A673 (cell line): Measurements from ENCODE around the gene ARHGEF6. TPM values are rescaled to one million over a fixed set of nuclear protein-coding genes. Genes with fewer than 3 reads are reported as not detected.

Experiments used
- BruUV-seq: library from RNA; stranded (reverse); fragments of 400-500 nt; replicated peaks from 2 replicates; lab custom pipeline; 2021; lab: Mats Ljungman, UMichigan
- CTCF ChIA-PET: fragments of 300-600 bp; sonication (Branson Sonifier 250); formaldehyde crosslinking; loops from one replicate; lab custom pipeline; 2022; ENCODE audit warnings: antibody characterized with exemption; lab: Charles Lee
- POLR2A ChIA-PET: fragments of 300-600 bp; sonication (Branson Sonifier 250); formaldehyde crosslinking; loops from one replicate; lab custom pipeline; 2022; ENCODE audit warnings: antibody characterized with exemption; ENCODE audit not compliant: low non-redundant PET; lab: Charles Lee
- DNase-seq: peaks from one replicate; pipeline ENCODE4 v3.0.0-alpha.2; 2015; ENCODE audit warnings: low spot score
- H3K27ac ChIP-seq: fragments of 200-600 bp; sonication (generic); 2 replicates; pipeline ENCODE4 v1.5.1; 2016; ENCODE audit warnings: mixed run types, low read depth, mild to moderate bottlenecking, mixed read lengths, antibody characterized with exemption, low read length; ENCODE audit not compliant: poor library complexity, severe bottlenecking
- H3K27me3 ChIP-seq: fragments of 200-600 bp; sonication (generic); replicated peaks from 2 replicates; pipeline ENCODE4 v1.6.1; 2017; ENCODE audit warnings: mixed run types, low read depth, mild to moderate bottlenecking, mixed read lengths, antibody characterized with exemption, low read length; ENCODE audit not compliant: insufficient read depth, poor library complexity
- H3K36me3 ChIP-seq: fragments of 200-600 bp; sonication (generic); 2 replicates; pipeline ENCODE4 v1.6.1; 2016; ENCODE audit warnings: mixed run types, mild to moderate bottlenecking, mixed read lengths, antibody characterized with exemption, low read length; ENCODE audit not compliant: insufficient read depth, poor library complexity, severe bottlenecking
- H3K4me1 ChIP-seq: fragments of 200-600 bp; sonication (generic); 2 replicates; pipeline ENCODE4 v1.6.1; 2017; ENCODE audit warnings: mixed run types, mild to moderate bottlenecking, mixed read lengths, antibody characterized with exemption, low read length; ENCODE audit not compliant: insufficient read depth, poor library complexity, severe bottlenecking
- H3K4me3 ChIP-seq: fragments of 200-600 bp; sonication (generic); 2 replicates; pipeline ENCODE4 v1.5.1; 2016; ENCODE audit warnings: low read depth, mixed run types, mild to moderate bottlenecking, mixed read lengths, low read length; ENCODE audit not compliant: poor library complexity, severe bottlenecking
- H3K9me3 ChIP-seq: fragments of 200-600 bp; sonication (generic); 2 replicates; pipeline ENCODE4 v1.6.1; 2016; ENCODE audit warnings: mixed run types, low read depth, mild to moderate bottlenecking, mixed read lengths, antibody characterized with exemption, low read length; ENCODE audit not compliant: poor library complexity, severe bottlenecking
- EZH2 ChIP-seq: fragments of 200-600 bp; sonication (generic); IDR thresholded peaks from 2 replicates; pipeline ENCODE4 v1.6.1; 2017; ENCODE audit warnings: borderline replicate concordance, low read depth, mild to moderate bottlenecking, mixed read lengths, antibody characterized with exemption, low read length; ENCODE audit not compliant: poor library complexity, severe bottlenecking
- intact Hi-C: fragments of 100-400 bp; cut with micrococcal nuclease; formaldehyde crosslinking; loops from one replicate; pipeline ENCODE4 v1.10.0; 2022; ENCODE audit not compliant: unreplicated experiment
- total RNA-seq: library from RNA; stranded (reverse); gene quantifications from 2 replicates; pipeline ENCODE4 v1.2.3, GENCODE V29; 2021
- TF ChIP-seq, protein P1 (sequence below): fragments of 300-800, 200-600 bp; sonication (generic); conservative IDR thresholded peaks from 2 replicates; pipeline ENCODE4 v1.5.1; 2017; ENCODE audit warnings: low read depth, mild to moderate bottlenecking, antibody characterized with exemption, low read length, moderate library complexity, mixed read lengths

ARHGEF6 gene
- total RNA-seq, 1 experiment from 2014 or later, result 11.4 TPM

DNA sequence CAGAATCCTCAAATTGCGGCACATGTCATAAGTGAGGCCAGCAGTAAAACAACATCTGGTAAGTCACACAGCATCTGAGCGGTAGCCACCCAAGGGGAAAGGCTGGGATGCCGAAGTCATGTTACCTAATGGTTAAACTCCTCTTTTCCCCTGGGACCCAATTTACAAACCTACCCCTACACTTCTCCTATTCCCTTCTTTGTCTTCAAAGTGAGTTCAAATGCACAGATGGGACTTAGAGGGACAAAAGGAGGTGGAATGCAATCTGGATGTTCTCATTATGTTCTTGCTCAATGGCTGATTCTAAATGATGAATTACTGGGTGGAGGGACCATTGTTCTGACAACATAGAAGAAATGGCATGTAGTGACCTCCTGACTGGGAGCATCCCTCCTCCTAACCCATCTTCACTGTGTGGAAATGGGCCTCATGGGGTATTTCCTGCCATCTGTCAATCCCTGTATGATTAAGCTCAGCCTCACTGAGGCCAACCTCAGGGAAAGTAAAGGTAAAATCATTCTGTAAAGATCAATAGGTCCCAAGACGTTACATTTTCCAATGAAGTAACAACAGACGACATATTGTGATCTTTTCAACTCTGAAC lies 124.3 kb downstream of the ARHGEF6 start:
- Histone ChIP-seq H3K4me3 (no peak overlapping the region), H3K4me1 (no peaks in the 10 kb centered on the region), H3K27ac (no peak overlapping the region), H3K36me3 (no peaks in the 10 kb centered on the region), H3K9me3 (no peaks in the 10 kb centered on the region), H3K27me3 (no peaks in the 10 kb centered on the region)
- CTCF ChIA-PET, result no interaction called here
- no TSS peak for BruUV-seq
- DNase-seq, result no peak
- intact Hi-C loops, result no loop called here
- TF ChIP-seq EZH2, result no peak
- TF ChIP-seq, protein P1, sequence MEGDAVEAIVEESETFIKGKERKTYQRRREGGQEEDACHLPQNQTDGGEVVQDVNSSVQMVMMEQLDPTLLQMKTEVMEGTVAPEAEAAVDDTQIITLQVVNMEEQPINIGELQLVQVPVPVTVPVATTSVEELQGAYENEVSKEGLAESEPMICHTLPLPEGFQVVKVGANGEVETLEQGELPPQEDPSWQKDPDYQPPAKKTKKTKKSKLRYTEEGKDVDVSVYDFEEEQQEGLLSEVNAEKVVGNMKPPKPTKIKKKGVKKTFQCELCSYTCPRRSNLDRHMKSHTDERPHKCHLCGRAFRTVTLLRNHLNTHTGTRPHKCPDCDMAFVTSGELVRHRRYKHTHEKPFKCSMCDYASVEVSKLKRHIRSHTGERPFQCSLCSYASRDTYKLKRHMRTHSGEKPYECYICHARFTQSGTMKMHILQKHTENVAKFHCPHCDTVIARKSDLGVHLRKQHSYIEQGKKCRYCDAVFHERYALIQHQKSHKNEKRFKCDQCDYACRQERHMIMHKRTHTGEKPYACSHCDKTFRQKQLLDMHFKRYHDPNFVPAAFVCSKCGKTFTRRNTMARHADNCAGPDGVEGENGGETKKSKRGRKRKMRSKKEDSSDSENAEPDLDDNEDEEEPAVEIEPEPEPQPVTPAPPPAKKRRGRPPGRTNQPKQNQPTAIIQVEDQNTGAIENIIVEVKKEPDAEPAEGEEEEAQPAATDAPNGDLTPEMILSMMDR, result no peak
- POLR2A ChIA-PET, result no interaction called here

DNA sequence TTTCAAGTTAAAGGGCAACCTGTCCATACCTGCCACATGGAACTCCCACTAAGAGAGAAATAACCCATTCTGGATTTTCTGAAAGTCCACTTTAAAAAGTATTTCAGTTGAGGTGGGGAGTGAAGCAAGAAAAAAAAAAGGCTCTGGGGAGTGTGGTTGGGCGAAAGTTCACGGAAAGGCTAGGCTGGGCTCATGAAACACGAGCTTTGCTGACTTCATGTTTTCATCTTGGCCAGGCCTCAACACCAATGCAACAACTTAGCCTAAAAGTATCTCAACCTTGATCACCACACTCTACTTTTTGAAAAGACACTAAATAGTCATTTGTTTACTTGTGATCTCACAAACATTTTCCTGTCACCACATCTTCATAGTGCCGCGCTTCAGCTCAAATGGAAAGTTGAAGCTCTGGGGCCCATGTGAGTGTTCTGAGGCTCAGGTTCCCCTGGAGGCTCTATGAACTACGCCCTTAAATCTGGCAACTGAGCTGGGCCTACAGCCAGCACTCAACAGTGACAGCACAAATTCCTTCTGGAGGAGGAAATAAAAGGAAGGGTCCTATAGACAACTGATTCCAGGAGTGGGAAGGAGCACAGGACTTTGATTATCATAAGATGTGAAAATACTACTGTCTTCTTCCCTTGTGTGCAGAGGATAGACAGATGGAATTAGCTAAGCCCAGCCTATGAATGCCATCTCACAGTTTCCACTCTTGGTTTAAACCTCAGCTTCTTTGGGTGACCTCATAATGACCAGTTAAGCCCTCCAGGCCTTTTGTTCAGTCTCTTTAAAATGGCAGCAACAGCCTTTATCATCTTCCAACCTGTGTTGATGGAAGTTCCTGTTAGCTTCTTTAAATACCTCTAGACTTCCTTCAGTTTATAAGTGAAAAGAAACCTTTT lies 127.7 kb downstream of the ARHGEF6 start:
- CTCF ChIA-PET, result no interaction called here
- Histone ChIP-seq H3K4me1 (no peaks in the 10 kb centered on the region), H3K36me3 (no peaks in the 10 kb centered on the region), H3K9me3 (no peaks in the 10 kb centered on the region), H3K4me3 (no peak overlapping the region), H3K27me3 (no peaks in the 10 kb centered on the region), H3K27ac (no peak overlapping the region)
- intact Hi-C loops, result no loop called here
- no peak for TF ChIP-seq EZH2
- TF ChIP-seq, protein P1, result no peak
- no peak for DNase-seq
- no TSS peak for BruUV-seq
- POLR2A ChIA-PET, result no interaction called here

DNA sequence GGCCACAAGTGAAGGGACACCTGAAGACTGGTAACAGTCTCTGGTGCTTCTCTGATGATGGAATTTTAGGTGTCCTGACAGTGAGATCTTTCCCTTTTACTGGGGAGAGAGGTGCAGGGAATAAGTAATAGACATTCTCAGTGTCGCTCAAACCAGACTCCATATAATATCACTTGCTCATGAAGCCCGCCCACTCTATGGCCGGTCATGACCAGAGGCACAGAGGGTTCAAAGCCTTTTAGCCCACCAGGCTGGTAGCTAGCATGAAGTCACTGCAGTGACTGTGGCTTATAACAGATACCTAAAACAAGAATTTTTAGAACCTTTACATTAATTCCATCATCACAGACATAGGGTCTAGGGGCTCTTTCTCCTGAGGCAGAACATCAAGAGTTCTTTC lies 129.9 kb downstream of the ARHGEF6 start:
- no TSS peak for BruUV-seq
- H3K4me3 ChIP-seq, result no peak overlapping the region
- no peaks in the 10 kb centered on the region for H3K27me3 ChIP-seq
- no peak for DNase-seq
- TF ChIP-seq, protein P1, result no peak
- no peak for TF ChIP-seq EZH2
- CTCF ChIA-PET, result no interaction called here
- POLR2A ChIA-PET, result no interaction called here
- intact Hi-C loops, result no loop called here
- no peaks in the 10 kb centered on the region for H3K36me3 ChIP-seq
- H3K27ac ChIP-seq, result no peak overlapping the region
- H3K9me3 ChIP-seq, result no peaks in the 10 kb centered on the region
- H3K4me1 ChIP-seq, result no peaks in the 10 kb centered on the region
